GM12892 (cell line): ENCODE data around the gene AOPEP.

Experiments used
- POLR2A ChIP-seq: IDR thresholded peaks from 2 replicates; pipeline ENCODE4 v1.6.1; 2011; ENCODE audit warnings: low read depth, low read length, control low read depth
- POLR2AphosphoS5 ChIP-seq: IDR thresholded peaks from 2 replicates; pipeline ENCODE4 v1.6.1; 2011; ENCODE audit warnings: low read depth, low read length, control low read depth
- TAF1 ChIP-seq: IDR thresholded peaks from 2 replicates; pipeline ENCODE4 v1.6.1; 2011; ENCODE audit warnings: low read depth, mild to moderate bottlenecking, control low read depth, low read length, borderline replicate concordance

- TF ChIP-seq TAF1: no peak
- TF ChIP-seq POLR2AphosphoS5: no peak
- TF ChIP-seq POLR2A: no peak
These were observed 208.9 kb downstream of the AOPEP start for GRCh38 chr9:94935396-94935795.
